ENCODE results near the gene KCNQ1. TPM values are rescaled to one million over a fixed set of nuclear protein-coding genes. Genes with fewer than 3 reads are reported as not detected.

KCNQ1 gene
- polyA plus RNA-seq, 1 of the 3 experiments (the other 2 are of a cell fraction), result 0.05 TPM

GRCh38 chr11:2767801-2768200 is 323.0 kb downstream of the KCNQ1 start:
- POLR2A ChIA-PET, result no interaction called here
- Histone ChIP-seq H3K36me3 (replicated peaks in 1 of 2; ENCODE audit: control insufficient read depth in 1 of 2, insufficient read depth in 2 of 2, low read length in 1 of 2) (no peaks in the 10 kb centered on the region), H2AFZ (ENCODE audit: low read depth) (no peak overlapping the region), H3K9ac (no peak overlapping the region), H3K9me2 (no peaks in the 10 kb centered on the region), H3K4me3 (ENCODE audit: low read depth in 2 of 2, low read length in 1 of 2) (no peak overlapping the region), H3K27ac (ENCODE audit: low read depth in 2 of 2, low read length in 1 of 2) (no peak overlapping the region), H3K79me2 (ENCODE audit: insufficient read depth) (no peaks in the 10 kb centered on the region), H3K4me1 (ENCODE audit: control insufficient read depth in 1 of 2, insufficient read depth in 2 of 2, low read depth in 1 of 2, low read length in 1 of 2) (peaks cover 4 to 17% of the 10 kb centered on the region in 2 experiments; a peak in 2 of 4 replicates), H4K20me1 (ENCODE audit: insufficient read depth) (no peaks in the 10 kb centered on the region), H3K4me2 (no peak overlapping the region), H3F3A (replicated peaks; ENCODE audit: insufficient read depth) (peaks cover 4% of the 10 kb centered on the region), H3K9me3 (no peaks in the 10 kb centered on the region), H3K27me3 (ENCODE audit: insufficient read depth) (no peaks in the 10 kb centered on the region)
- TF ChIP-seq SIN3A (IDR thresholded peaks at IDR 0.05; ENCODE audit: borderline replicate concordance, low read depth, low read length) (no peak), REST (IDR thresholded peaks at IDR 0.05; ENCODE audit: low read depth, low read length) (no peak), NFIC (IDR thresholded peaks at IDR 0.05; ENCODE audit: borderline replicate concordance) (no peak), USF2 (IDR thresholded peaks at IDR 0.05; ENCODE audit: borderline replicate concordance, low read depth, low read length) (no peak), CTCF (IDR thresholded peaks at IDR 0.05) (no peak), GATA2 (CRISPR knock-in tag; IDR thresholded peaks at IDR 0.05) (no peak), GABPA (IDR thresholded peaks at IDR 0.05; ENCODE audit: low read depth) (no peak), MXI1 (IDR thresholded peaks at IDR 0.05; ENCODE audit: low read depth, low read length) (no peak), RXRA (IDR thresholded peaks at IDR 0.05; ENCODE audit: borderline replicate concordance, low read depth) (no peak), POLR2AphosphoS5 (IDR thresholded peaks at IDR 0.05; ENCODE audit: low read depth, low read length) (no peak), EZH2phosphoT487 (IDR thresholded peaks at IDR 0.05; ENCODE audit: borderline replicate concordance, low read depth) (no peak)
- TF ChIP-seq, protein P1, sequence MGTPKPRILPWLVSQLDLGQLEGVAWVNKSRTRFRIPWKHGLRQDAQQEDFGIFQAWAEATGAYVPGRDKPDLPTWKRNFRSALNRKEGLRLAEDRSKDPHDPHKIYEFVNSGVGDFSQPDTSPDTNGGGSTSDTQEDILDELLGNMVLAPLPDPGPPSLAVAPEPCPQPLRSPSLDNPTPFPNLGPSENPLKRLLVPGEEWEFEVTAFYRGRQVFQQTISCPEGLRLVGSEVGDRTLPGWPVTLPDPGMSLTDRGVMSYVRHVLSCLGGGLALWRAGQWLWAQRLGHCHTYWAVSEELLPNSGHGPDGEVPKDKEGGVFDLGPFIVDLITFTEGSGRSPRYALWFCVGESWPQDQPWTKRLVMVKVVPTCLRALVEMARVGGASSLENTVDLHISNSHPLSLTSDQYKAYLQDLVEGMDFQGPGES (IDR thresholded peaks at IDR 0.05; ENCODE audit: low read depth, low read length), result no peak
- WGBS (ENCODE audit: low lambda C conversion rate), result 70% methylated on average over 8 of the region's 8 CpGs
- CTCF ChIA-PET, result interaction anchor here (1.3 to 1.4 kb wide), 2 partner anchors 9 to 120 kb away, joined by 3 to 4 read pairs; no protein-coding TSS in a partner anchor
- no peak for DNase-seq

Data from SK-N-SH (cell line).